HCT116 (cell line): ENCODE data around the gene CDKN2A. TPM values are rescaled to one million over a fixed set of nuclear protein-coding genes. Genes with fewer than 3 reads are reported as not detected.

Experiments used
- ATAC-seq: fragments of 200-7000 bp; cut with Tn5 transposase; 2 replicates; pipeline ENCODE4 v1.9.1; 2020; ENCODE audit warnings: mild to moderate bottlenecking, moderate library complexity
- BruUV-seq: library from RNA; stranded (reverse); fragments of 400-500 nt; replicated peaks from 2 replicates; lab custom pipeline; 2021; lab: Mats Ljungman, UMichigan
- CTCF ChIA-PET: fragments of 300-600 bp; sonication (Branson Sonifier 250); formaldehyde crosslinking; loops from one replicate; lab custom pipeline; 2021; ENCODE audit warnings: antibody characterized with exemption; lab: Charles Lee
- POLR2A ChIA-PET: fragments of 300-600, 350-600 bp; sonication (Branson Sonifier 250); formaldehyde crosslinking; loops from one replicate; lab custom pipeline; 2021; ENCODE audit warnings: antibody characterized with exemption; lab: Charles Lee
- RAD21 ChIA-PET, 2 experiments: fragments of 300-600 bp; sonication (Branson Sonifier 250); formaldehyde crosslinking; loops; one replicate each; lab custom pipeline; 2023; ENCODE audit warnings: low total read pairs in 2 of 2; ENCODE audit not compliant: uncharacterized antibody in 2 of 2, unreplicated experiment in 2 of 2, low non-redundant PET in 1 of 2; lab: Charles Lee
- DNase-seq: peaks from one replicate; pipeline ENCODE4 v3.0.0-alpha.2; 2010; ENCODE audit warnings: low read depth, low spot score
- H2AFZ ChIP-seq: fragments of 200-600 bp; shearing (Covaris generic), sonication (generic); 2 replicates; pipeline ENCODE4 v1.6.1; 2017; ENCODE audit warnings: low read depth, mixed run types, mixed read lengths, antibody characterized with exemption, low read length; ENCODE audit not compliant: poor library complexity, severe bottlenecking
- H3K27ac ChIP-seq: 2 replicates; pipeline ENCODE4 v1.5.1; 2012; ENCODE audit warnings: low read depth, low read length
- H3K27me3 ChIP-seq: fragments of 200-600 bp; sonication (generic); 2 replicates; pipeline ENCODE4 v1.6.1; 2016; ENCODE audit warnings: mixed run types, low read length, mixed read lengths; ENCODE audit not compliant: insufficient read depth
- H3K36me3 ChIP-seq, 2 experiments: fragments of 200-500 bp in 1 of 2; fragments of 200-600 bp in 1 of 2; sonication (Bioruptor generic) in 1 of 2; sonication (generic) in 1 of 2; 2 replicates each; pipeline versions ENCODE4 v1.5.1 to v1.6.1; 2014 to 2016; ENCODE audit warnings: low read length in 2 of 2, inconsistent platforms in 1 of 2, mixed read lengths in 1 of 2, mixed run types in 1 of 2; ENCODE audit not compliant: insufficient read depth in 2 of 2, control insufficient read depth in 1 of 2
- H3K4me1 ChIP-seq, 2 experiments: fragments of 200-600 bp in 1 of 2; sonication (generic) in 1 of 2; 2 replicates each; pipeline versions ENCODE4 v1.5.1 to v1.6.1; 2012 to 2017; ENCODE audit warnings: low read length in 2 of 2, inconsistent platforms in 1 of 2, mild to moderate bottlenecking in 1 of 2, mixed read lengths in 1 of 2, mixed run types in 1 of 2, moderate library complexity in 1 of 2; ENCODE audit not compliant: insufficient read depth in 2 of 2, control insufficient read depth in 1 of 2
- H3K4me2 ChIP-seq: fragments of 200-600 bp; sonication (generic); 2 replicates; pipeline ENCODE4 v1.6.1; 2017; ENCODE audit warnings: mixed run types, low read length, mixed read lengths
- H3K4me3 ChIP-seq, 2 experiments: fragments of 200-600 bp in 1 of 2; sonication (generic) in 1 of 2; replicated peaks in 1 of 2; 2 replicates each; pipeline ENCODE4 v1.5.1; 2011 to 2016; ENCODE audit warnings: low read length in 2 of 2, control low read depth in 1 of 2, low read depth in 1 of 2, mild to moderate bottlenecking in 1 of 2, mixed read lengths in 1 of 2, mixed run types in 1 of 2
- H3K79me2 ChIP-seq: fragments of 200-600 bp; sonication (generic); 2 replicates; pipeline ENCODE4 v1.6.1; 2017; ENCODE audit warnings: mild to moderate bottlenecking, mixed run types, low read length, moderate library complexity, mixed read lengths; ENCODE audit not compliant: insufficient read depth
- H3K9ac ChIP-seq: fragments of 200-600 bp; sonication (generic); 2 replicates; pipeline ENCODE4 v1.6.1; 2016; ENCODE audit warnings: low read length, mixed read lengths
- H3K9me2 ChIP-seq: fragments of 200-600 bp; sonication (generic), shearing (Covaris generic); 2 replicates; pipeline ENCODE4 v1.6.1; 2017; ENCODE audit warnings: mixed run types, mild to moderate bottlenecking, moderate library complexity; ENCODE audit not compliant: insufficient read depth
- H3K9me3 ChIP-seq, 2 experiments: fragments of 200-500 bp in 1 of 2; fragments of 200-600 bp in 1 of 2; sonication (Bioruptor generic) in 1 of 2; sonication (generic) in 1 of 2; 2 replicates each; pipeline ENCODE4 v1.6.1; 2014 to 2017; ENCODE audit warnings: low read length in 2 of 2, mixed read lengths in 2 of 2, inconsistent platforms in 1 of 2, low read depth in 1 of 2, mild to moderate bottlenecking in 1 of 2, mixed run types in 1 of 2, moderate library complexity in 1 of 2; ENCODE audit not compliant: control insufficient read depth in 1 of 2, insufficient read depth in 1 of 2
- H4K20me1 ChIP-seq: fragments of 200-600 bp; sonication (generic), shearing (Covaris generic); 2 replicates; pipeline ENCODE4 v1.6.1; 2017; ENCODE audit warnings: mixed run types, mild to moderate bottlenecking, moderate library complexity; ENCODE audit not compliant: insufficient read depth
- CBX3 ChIP-seq: IDR thresholded peaks from 2 replicates; pipeline ENCODE4 v1.6.1; 2012; ENCODE audit warnings: low read depth
- EZH2 ChIP-seq: fragments of 200-600 bp; sonication (generic); IDR thresholded peaks from 2 replicates; pipeline ENCODE4 v1.6.1; 2017; ENCODE audit warnings: antibody characterized with exemption, mixed run types
- JUND ChIP-seq: IDR thresholded peaks from 2 replicates; pipeline ENCODE4 v1.6.1; 2012
- POLR2A ChIP-seq: IDR thresholded peaks from 2 replicates; pipeline ENCODE4 v1.7.0; 2011; ENCODE audit warnings: borderline replicate concordance; ENCODE audit not compliant: insufficient read depth, insufficient read length; ENCODE audit errors: extremely low read depth
- REST ChIP-seq: IDR thresholded peaks from 2 replicates; pipeline ENCODE4 v1.6.1; 2012; ENCODE audit warnings: low read depth
- SRF ChIP-seq: IDR thresholded peaks from 2 replicates; pipeline ENCODE4 v1.6.1; 2012; ENCODE audit warnings: low read depth
- TCF7L2 ChIP-seq: IDR thresholded peaks from 2 replicates; pipeline ENCODE4 v1.7.0; 2011; ENCODE audit warnings: borderline replicate concordance, inconsistent platforms; ENCODE audit not compliant: insufficient read depth, insufficient read length; ENCODE audit errors: extremely low read depth
- YY1 ChIP-seq: IDR thresholded peaks from 2 replicates; pipeline ENCODE4 v1.6.1; 2011; ENCODE audit warnings: low read length, low read depth, moderate library complexity, mild to moderate bottlenecking; ENCODE audit not compliant: insufficient replicate concordance; ENCODE audit errors: extremely low read depth
- ZNF274 ChIP-seq: fragments of 200-500 bp; sonication (Bioruptor generic); IDR thresholded peaks from 2 replicates; pipeline ENCODE4 v1.6.1; 2014; ENCODE audit warnings: mild to moderate bottlenecking, low read depth, low read length, inconsistent platforms
- intact Hi-C: fragments of 100-400 bp; cut with micrococcal nuclease; formaldehyde crosslinking; loops from 2 replicates; pipeline ENCODE4 v1.10.0; 2022
- total RNA-seq: library from RNA; stranded (reverse); gene quantifications from one replicate; pipeline ENCODE4 v1.2.1, GENCODE V29; 2021; ENCODE audit not compliant: unreplicated experiment
- TF ChIP-seq, protein P1 (sequence below): IDR thresholded peaks from 2 replicates; pipeline ENCODE4 v1.6.1; 2012
- TF ChIP-seq, protein P2 (sequence below), 3 experiments: fragments of 200-600 bp in 1 of 3; sonication (generic) in 1 of 3; IDR thresholded peaks in 2 of 3; conservative IDR thresholded peaks in 1 of 3; 2 replicates each; pipeline ENCODE4 v1.5.1; 2012 to 2017; ENCODE audit warnings: low read depth in 2 of 3, low read length in 2 of 3, antibody characterized with exemption in 1 of 3, borderline replicate concordance in 1 of 3, control low read depth in 1 of 3, mild to moderate bottlenecking in 1 of 3, mixed read lengths in 1 of 3, mixed run types in 1 of 3, moderate library complexity in 1 of 3; ENCODE audit not compliant: insufficient read depth in 1 of 3

Gene CDKN2A
- total RNA-seq, 1 experiment from 2014 or later: 89.7 TPM

DNA sequence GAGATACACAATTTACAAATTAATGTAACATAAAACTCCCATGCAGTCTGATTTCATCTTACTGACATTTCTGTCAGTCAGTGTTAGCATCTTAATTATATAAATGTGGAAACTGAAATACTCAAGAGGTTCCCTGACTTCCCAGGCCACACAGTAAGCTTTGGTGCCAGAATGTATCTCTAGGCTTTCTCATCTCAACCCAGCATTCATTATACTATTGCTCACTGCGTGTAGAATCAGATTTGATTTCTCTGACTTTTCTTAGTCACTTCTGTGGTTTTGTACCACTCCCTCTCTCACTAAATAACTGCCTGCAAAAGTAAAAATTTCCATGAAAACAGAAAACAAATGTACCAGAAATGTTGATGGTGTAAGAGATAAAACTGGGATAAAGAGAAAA, 46.6 kb upstream of the CDKN2A start:
- H3K9me2 ChIP-seq: no peaks in the 10 kb centered on the region
- H3K4me3 ChIP-seq: no peak overlapping the region
- H3K9me3 ChIP-seq: no peaks in the 10 kb centered on the region
- ChIA-PET RAD21 (no interaction called here), POLR2A (interaction anchor here (0.6 kb wide), 1 partner anchor 46 kb away, joined by 3 read pairs; the partner anchor contains the start of gene CDKN2B-AS1)
- intact Hi-C loops: loop anchor here (5.0 kb wide), 1 partner anchor 33 kb away; the partner anchor contains the start of gene CDKN2B
- H3K27ac ChIP-seq: no peak overlapping the region
- H3K4me2 ChIP-seq: no peak overlapping the region
- H3K36me3 ChIP-seq: no peaks in the 10 kb centered on the region
- DNase-seq: no peak
- peaks cover 11 to 17% of the 10 kb centered on the region in 2 experiments for H3K4me1 ChIP-seq
- no peaks in the 10 kb centered on the region for H3K27me3 ChIP-seq
- H3K9ac ChIP-seq: no peak overlapping the region
- TF ChIP-seq REST (no peak), ZNF274 (no peak), TCF7L2 (no peak), SRF (no peak), EZH2 (no peak), YY1 (no peak), JUND (no peak), CBX3 (no peak), POLR2A (no peak)
- TF ChIP-seq, protein P1, sequence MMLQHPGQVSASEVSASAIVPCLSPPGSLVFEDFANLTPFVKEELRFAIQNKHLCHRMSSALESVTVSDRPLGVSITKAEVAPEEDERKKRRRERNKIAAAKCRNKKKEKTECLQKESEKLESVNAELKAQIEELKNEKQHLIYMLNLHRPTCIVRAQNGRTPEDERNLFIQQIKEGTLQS: no peak
- TF ChIP-seq, protein P2, sequence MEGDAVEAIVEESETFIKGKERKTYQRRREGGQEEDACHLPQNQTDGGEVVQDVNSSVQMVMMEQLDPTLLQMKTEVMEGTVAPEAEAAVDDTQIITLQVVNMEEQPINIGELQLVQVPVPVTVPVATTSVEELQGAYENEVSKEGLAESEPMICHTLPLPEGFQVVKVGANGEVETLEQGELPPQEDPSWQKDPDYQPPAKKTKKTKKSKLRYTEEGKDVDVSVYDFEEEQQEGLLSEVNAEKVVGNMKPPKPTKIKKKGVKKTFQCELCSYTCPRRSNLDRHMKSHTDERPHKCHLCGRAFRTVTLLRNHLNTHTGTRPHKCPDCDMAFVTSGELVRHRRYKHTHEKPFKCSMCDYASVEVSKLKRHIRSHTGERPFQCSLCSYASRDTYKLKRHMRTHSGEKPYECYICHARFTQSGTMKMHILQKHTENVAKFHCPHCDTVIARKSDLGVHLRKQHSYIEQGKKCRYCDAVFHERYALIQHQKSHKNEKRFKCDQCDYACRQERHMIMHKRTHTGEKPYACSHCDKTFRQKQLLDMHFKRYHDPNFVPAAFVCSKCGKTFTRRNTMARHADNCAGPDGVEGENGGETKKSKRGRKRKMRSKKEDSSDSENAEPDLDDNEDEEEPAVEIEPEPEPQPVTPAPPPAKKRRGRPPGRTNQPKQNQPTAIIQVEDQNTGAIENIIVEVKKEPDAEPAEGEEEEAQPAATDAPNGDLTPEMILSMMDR (IDR thresholded peaks at IDR 0.05 in 2 of 3, conservative IDR thresholded peaks at IDR 0.05 in 1 of 3; ENCODE audit: borderline replicate concordance in 1 of 3, insufficient read depth in 1 of 3, low read depth in 2 of 3, low read length in 2 of 3): no peak
- TF ChIP-seq, all 23 proteins: peak for 0
- Histone ChIP-seq H2AFZ (no peak overlapping the region), H4K20me1 (no peaks in the 10 kb centered on the region), H3K79me2 (no peaks in the 10 kb centered on the region)
- no TSS peak for BruUV-seq
- CTCF ChIA-PET: interaction anchor here (1.0 to 2.2 kb wide), 3 partner anchors 32 to 228 kb away, joined by 5 to 11 read pairs (median 6); partner anchors contain the start of gene CDKN2B
- no peak for ATAC-seq
